Measurements from ENCODE around the gene PTGS1. TPM values are rescaled to one million over a fixed set of nuclear protein-coding genes. Genes with fewer than 3 reads are reported as not detected.
"Not testable (repeated sequence)": the region's sequence is repeated elsewhere in the genome, so short reads cannot be mapped to it uniquely, and the experiment has no call there.

The PTGS1 gene
- total RNA-seq, 4 donors from 2014 or later = 14.2 to 27.9 (median 20.2) TPM

DNA sequence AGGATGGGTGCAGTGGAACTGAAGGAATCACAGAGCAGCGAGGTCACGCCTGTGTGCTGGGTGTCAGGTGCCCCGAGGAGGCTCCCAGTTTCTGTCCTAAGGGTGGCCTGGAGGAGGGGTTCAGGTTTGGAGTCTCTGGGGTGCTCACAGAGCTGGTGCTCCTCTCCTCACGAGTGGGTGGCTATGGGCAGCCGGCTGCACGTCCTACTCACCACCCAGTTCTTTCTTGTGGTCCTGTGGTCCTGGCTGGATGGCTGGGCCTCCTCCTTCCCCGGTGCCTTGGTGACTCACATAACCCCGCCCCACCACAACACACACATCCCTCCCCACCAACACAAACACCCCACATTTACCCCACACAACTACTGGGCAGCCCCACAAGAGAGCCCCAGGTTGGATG lies 9.9 kb upstream of the PTGS1 start:
- Histone ChIP-seq H3K4me3 (no peak overlapping the region), H3K36me3 (no peaks in the 10 kb centered on the region), H3K27me3 (no peaks in the 10 kb centered on the region), H3K27ac (peak overlapping the region in 1 of 4 donors; percentile 25), H3K9me3 (no peaks in the 10 kb centered on the region), H3K4me1 (no peaks in the 10 kb centered on the region)
- TF ChIP-seq POLR2AphosphoS5 (IDR thresholded peaks at IDR 0.05) (no peak), EP300 (IDR thresholded peaks at IDR 0.05; ENCODE audit: low read depth) (no peak), POLR2A (IDR thresholded peaks at IDR 0.05) (no peak)
- TF ChIP-seq, protein P1, sequence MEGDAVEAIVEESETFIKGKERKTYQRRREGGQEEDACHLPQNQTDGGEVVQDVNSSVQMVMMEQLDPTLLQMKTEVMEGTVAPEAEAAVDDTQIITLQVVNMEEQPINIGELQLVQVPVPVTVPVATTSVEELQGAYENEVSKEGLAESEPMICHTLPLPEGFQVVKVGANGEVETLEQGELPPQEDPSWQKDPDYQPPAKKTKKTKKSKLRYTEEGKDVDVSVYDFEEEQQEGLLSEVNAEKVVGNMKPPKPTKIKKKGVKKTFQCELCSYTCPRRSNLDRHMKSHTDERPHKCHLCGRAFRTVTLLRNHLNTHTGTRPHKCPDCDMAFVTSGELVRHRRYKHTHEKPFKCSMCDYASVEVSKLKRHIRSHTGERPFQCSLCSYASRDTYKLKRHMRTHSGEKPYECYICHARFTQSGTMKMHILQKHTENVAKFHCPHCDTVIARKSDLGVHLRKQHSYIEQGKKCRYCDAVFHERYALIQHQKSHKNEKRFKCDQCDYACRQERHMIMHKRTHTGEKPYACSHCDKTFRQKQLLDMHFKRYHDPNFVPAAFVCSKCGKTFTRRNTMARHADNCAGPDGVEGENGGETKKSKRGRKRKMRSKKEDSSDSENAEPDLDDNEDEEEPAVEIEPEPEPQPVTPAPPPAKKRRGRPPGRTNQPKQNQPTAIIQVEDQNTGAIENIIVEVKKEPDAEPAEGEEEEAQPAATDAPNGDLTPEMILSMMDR (IDR thresholded peaks at IDR 0.05) = no peak
- no peak for DNase-seq
- 20 to 71% methylated on average over 1 to 8 of the region's 8 CpGs for WGBS, 2 donors (ENCODE audit: low coverage in 1 of 2)
- in situ Hi-C loops (cut with MboI; ENCODE audit: low pct_ligation_motif_present in 1 of 4, low pct_unique_long_range_greater_than_20kb in 1 of 4, low sequenced_read_pairs in 3 of 4) = no loop called here
- intact Hi-C loops (cut with DNase I; ENCODE audit: low total_unique reads) = no loop called here

DNA sequence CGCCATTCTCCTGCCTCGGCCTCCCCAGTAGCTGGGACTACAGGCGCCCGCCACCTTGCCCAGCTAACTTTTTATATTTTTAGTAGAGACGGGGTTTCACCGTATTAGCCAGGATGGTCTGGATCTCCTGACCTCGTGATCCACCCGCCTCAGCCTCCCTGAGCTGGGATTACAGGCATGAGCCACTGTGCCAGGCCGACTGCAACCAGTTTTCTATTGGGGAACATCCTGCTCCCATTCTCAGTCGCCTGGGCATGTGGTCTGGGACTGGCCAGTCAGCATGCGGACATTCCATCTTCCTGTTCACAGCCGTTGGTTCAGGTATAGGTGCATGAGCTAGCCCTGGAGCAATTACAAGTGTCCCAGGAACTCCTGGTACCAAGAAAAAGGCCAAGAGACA lies 7.7 kb upstream of the PTGS1 start:
- in situ Hi-C loops (cut with MboI; ENCODE audit: low pct_ligation_motif_present in 1 of 4, low pct_unique_long_range_greater_than_20kb in 1 of 4, low sequenced_read_pairs in 3 of 4); intact Hi-C loops (cut with DNase I; ENCODE audit: low total_unique reads); H3K27ac ChIP-seq; H3K36me3 ChIP-seq; H3K27me3 ChIP-seq; H3K9me3 ChIP-seq; H3K4me1 ChIP-seq; DNase-seq; H3K4me3 ChIP-seq: not testable (repeated sequence)
- 82 to 94% methylated on average over 10 to 12 of the region's 12 CpGs for WGBS, 2 donors (ENCODE audit: low coverage in 1 of 2)

DNA sequence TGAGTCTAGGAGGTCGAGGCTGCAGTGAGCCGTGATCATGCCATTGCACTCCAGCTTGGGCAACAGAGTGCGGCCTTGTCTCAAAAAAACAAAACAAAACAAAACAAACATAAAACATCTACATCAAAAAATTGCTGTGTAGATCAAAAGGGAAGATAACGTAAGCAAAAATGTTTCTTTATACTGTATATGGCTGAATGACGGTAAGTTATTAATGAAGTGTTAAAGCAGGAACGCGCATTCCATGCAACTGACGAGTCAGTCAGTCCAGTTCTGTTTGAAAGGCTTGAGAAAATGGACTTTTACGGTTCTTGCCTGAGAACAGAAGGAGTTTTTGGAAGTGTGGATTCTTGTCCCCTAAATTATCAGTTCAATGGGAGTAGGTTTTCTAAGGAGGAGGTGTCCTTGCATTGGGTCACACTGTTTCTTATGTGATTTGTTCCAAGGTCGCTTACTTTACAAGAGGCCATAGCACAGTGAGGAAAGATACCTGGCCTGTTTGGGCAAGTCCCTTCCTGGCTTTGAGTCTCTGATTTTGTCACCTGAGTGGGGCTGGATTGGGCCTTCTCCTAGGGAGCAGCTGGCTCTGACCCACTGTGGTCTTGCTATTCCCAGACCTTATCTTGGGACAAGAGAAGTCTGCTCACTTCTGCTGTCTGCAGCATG lies 6.6 kb upstream of the PTGS1 start:
- H3K36me3 ChIP-seq = no peaks in the 10 kb centered on the region
- 89 to 95% methylated on average over 8 to 10 of the region's 10 CpGs for WGBS, 2 donors (ENCODE audit: low coverage in 1 of 2)
- in situ Hi-C loops (cut with MboI; ENCODE audit: low pct_ligation_motif_present in 1 of 4, low pct_unique_long_range_greater_than_20kb in 1 of 4, low sequenced_read_pairs in 3 of 4) = no loop called here
- no peak for DNase-seq
- intact Hi-C loops (cut with DNase I; ENCODE audit: low total_unique reads) = no loop called here
- H3K4me3 ChIP-seq = no peak overlapping the region
- no peaks in the 10 kb centered on the region for H3K9me3 ChIP-seq
- no peak overlapping the region for H3K27ac ChIP-seq
- peaks cover 0 to 3% (median 0%) of the 10 kb centered on the region in 4 donors for H3K4me1 ChIP-seq
- H3K27me3 ChIP-seq = no peaks in the 10 kb centered on the region
- TF ChIP-seq, protein P1 (IDR thresholded peaks at IDR 0.05) = no peak
- TF ChIP-seq POLR2A (IDR thresholded peaks at IDR 0.05) = no peak
- no peak for TF ChIP-seq POLR2AphosphoS5 (IDR thresholded peaks at IDR 0.05)
- no peak for TF ChIP-seq EP300 (IDR thresholded peaks at IDR 0.05; ENCODE audit: low read depth)

DNA sequence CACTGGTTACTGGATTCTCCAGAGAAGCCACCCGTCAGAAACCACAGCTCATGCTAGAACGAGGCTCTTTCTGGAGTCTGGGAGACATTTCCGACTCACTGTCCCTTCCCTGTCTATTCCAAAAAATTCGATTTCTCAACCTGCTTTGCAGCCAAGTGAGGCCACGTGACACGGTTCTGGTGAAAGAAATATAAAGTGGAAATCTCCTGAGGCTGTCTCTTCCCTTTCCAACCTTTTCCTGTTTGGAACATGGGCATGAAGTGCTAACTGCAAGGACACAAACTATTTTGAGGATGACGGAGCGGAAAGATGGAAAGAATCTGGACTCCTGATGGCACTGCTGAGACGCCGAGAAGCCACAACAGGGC lies 6.1 kb upstream of the PTGS1 start:
- in situ Hi-C loops (cut with MboI; ENCODE audit: low pct_ligation_motif_present in 1 of 4, low pct_unique_long_range_greater_than_20kb in 1 of 4, low sequenced_read_pairs in 3 of 4) = no loop called here
- no peaks in the 10 kb centered on the region for H3K36me3 ChIP-seq
- H3K9me3 ChIP-seq = no peaks in the 10 kb centered on the region
- TF ChIP-seq POLR2AphosphoS5 (IDR thresholded peaks at IDR 0.05) = no peak
- TF ChIP-seq, protein P1 (IDR thresholded peaks at IDR 0.05) = no peak
- TF ChIP-seq POLR2A (IDR thresholded peaks at IDR 0.05) = no peak
- TF ChIP-seq EP300 (IDR thresholded peaks at IDR 0.05; ENCODE audit: low read depth) = no peak
- peak overlapping the region in 1 of 4 donors; percentile 38 for H3K27ac ChIP-seq
- DNase-seq = no peak
- no peak overlapping the region for H3K4me3 ChIP-seq
- peaks cover 0 to 3% (median 0%) of the 10 kb centered on the region in 4 donors for H3K4me1 ChIP-seq
- intact Hi-C loops (cut with DNase I; ENCODE audit: low total_unique reads) = no loop called here
- no peaks in the 10 kb centered on the region for H3K27me3 ChIP-seq
- WGBS, 2 donors (ENCODE audit: low coverage in 1 of 2) = 48 to 81% methylated on average over 5 to 10 of the region's 10 CpGs
